KBM-7 (cell line): ENCODE data around the gene CD48.

Experiments
- DNase-seq: peaks from one replicate; pipeline ENCODE4 v3.0.0-alpha.2; 2015
- in situ Hi-C: fragments of 300-500 bp; cut with MboI; formaldehyde crosslinking; loops from 2 replicates; pipeline ENCODE4 v1.14.3; 2020; ENCODE audit warnings: low sequenced_read_pairs, low pct_unique_long_range_greater_than_20kb, mixed read lengths

CD48 gene

GRCh38 chr1:160685266-160685665, 26.4 kb downstream of the CD48 start:
- in situ Hi-C loops: no loop called here

GRCh38 chr1:160682983-160683865, 28.4 kb downstream of the CD48 start:
- in situ Hi-C loops: no loop called here
- DNase-seq: no peak

More at GRCh38 chr1:160685266-160685665, 26.4 kb downstream of the CD48 start:
- DNase-seq: no peak

GRCh38 chr1:160681891-160682140, 29.8 kb downstream of the CD48 start:
- in situ Hi-C loops: no loop called here
- no peak for DNase-seq

- in situ Hi-C loops: no loop called here
- DNase-seq: peak; percentile 93
Measured at GRCh38 chr1:160681066-160681890, 30.3 kb downstream of the CD48 start.

- in situ Hi-C loops: no loop called here
- no peak for DNase-seq
Measured at GRCh38 chr1:160680399-160680798, 31.2 kb downstream of the CD48 start.

GRCh38 chr1:160679893-160680292, 31.7 kb downstream of the CD48 start:
- in situ Hi-C loops: no loop called here
- no peak for DNase-seq

- in situ Hi-C loops: no loop called here
Measured at GRCh38 chr1:160676869-160677597, 34.6 kb downstream of the CD48 start.

GRCh38 chr1:160675641-160676410, 35.8 kb downstream of the CD48 start:
- DNase-seq: peak; percentile 71
- in situ Hi-C loops: no loop called here

More at GRCh38 chr1:160676869-160677597, 34.6 kb downstream of the CD48 start:
- no peak for DNase-seq

- DNase-seq: no peak
Measured at GRCh38 chr1:160674415-160674814, 37.2 kb downstream of the CD48 start.

GRCh38 chr1:160672789-160673695, 38.6 kb downstream of the CD48 start:
- in situ Hi-C loops: no loop called here
- DNase-seq: no peak

More at GRCh38 chr1:160674415-160674814, 37.2 kb downstream of the CD48 start:
- in situ Hi-C loops: no loop called here

GRCh38 chr1:160671603-160672517, 39.8 kb downstream of the CD48 start:
- in situ Hi-C loops: no loop called here
- DNase-seq: no peak

GRCh38 chr1:160670701-160671100, 40.9 kb downstream of the CD48 start:
- no peak for DNase-seq
- in situ Hi-C loops: no loop called here

- in situ Hi-C loops: no loop called here
Measured at GRCh38 chr1:160669802-160670201, 41.8 kb downstream of the CD48 start.

GRCh38 chr1:160669276-160669675, 42.3 kb downstream of the CD48 start:
- in situ Hi-C loops: no loop called here
- no peak for DNase-seq

More at GRCh38 chr1:160669802-160670201, 41.8 kb downstream of the CD48 start:
- DNase-seq: no peak

- in situ Hi-C loops: no loop called here
- DNase-seq: no peak
Measured at GRCh38 chr1:160667896-160668295, 43.7 kb downstream of the CD48 start.

- in situ Hi-C loops: no loop called here
- no peak for DNase-seq
Measured at GRCh38 chr1:160666079-160666442, 45.6 kb downstream of the CD48 start.
